ENCODE data around the gene FAM131B.

DNA sequence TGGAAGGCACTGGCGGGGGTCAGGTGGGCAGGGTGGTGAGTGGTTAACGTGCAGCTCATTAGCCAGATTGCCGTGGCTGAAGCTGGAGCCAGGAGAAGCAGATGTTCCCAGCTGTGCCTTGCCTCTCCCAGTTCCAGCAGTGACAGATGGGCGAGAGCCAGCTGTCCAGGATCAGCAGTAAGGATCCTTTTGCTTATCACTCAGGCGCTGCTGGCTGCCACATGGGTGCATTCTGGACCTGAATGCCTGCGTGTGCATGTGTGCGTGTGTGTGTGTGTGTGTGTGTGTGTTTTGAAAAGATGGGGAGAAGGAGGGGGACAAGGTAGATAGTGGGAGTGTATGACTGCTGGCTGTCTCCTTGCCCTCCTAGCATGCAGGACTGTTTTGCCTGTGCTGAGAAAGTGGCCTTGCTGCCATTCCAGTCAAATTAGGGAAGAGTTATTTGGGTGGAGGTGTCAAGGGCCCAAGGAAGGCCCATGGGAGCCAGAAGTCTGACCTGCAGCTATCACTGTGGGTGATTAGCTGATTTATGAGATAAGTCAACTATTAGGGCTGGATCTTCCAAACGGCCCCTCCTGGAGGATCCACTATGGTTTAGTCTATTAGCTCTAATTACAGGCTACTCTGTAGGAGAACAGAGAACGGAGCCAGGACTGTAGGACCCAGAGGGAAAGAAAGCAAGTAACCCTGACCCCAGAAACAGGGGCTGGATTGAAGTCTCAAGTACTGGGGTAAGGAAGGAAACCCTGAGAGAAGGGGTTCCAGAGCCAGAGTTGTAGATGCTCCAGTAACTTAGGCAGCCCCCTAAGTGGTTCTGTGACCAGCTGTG lies 42.9 kb upstream of the FAM131B start:
- TF ChIP-seq CTCF (IDR thresholded peaks at IDR 0.05), result no peak
- no peak for TF ChIP-seq POLR2A (IDR thresholded peaks at IDR 0.05)

Measured in ovary (tissue), 3 donors.